ENCODE results near the gene FAHD1.

GRCh38 chr16:1851793-1852192, 24.8 kb downstream of the FAHD1 start:
- no peak for TF ChIP-seq CTCF (IDR thresholded peaks at IDR 0.05)
- no peak for TF ChIP-seq POLR2A (IDR thresholded peaks at IDR 0.05; ENCODE audit: low read depth)
- no peak for TF ChIP-seq POLR2AphosphoS5 (IDR thresholded peaks at IDR 0.05)
- TF ChIP-seq EP300 (IDR thresholded peaks at IDR 0.05), result no peak
